ENCODE measurements around the gene MLLT3.

- TF ChIP-seq PBX3 (CRISPR knock-in tag; IDR thresholded peaks at IDR 0.05; ENCODE audit: borderline replicate concordance) = no peak
- TF ChIP-seq, protein P1, sequence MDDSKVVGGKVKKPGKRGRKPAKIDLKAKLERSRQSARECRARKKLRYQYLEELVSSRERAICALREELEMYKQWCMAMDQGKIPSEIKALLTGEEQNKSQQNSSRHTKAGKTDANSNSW (CRISPR knock-in tag; IDR thresholded peaks at IDR 0.05; ENCODE audit: borderline replicate concordance) = no peak
- no peak for TF ChIP-seq POLR2A (IDR thresholded peaks at IDR 0.05; ENCODE audit: insufficient read depth in 1 of 2, low read depth in 2 of 2, low read length in 2 of 2)
- no peak for TF ChIP-seq ZBTB21 (CRISPR knock-in tag; IDR thresholded peaks at IDR 0.05)
- TF ChIP-seq CHCHD3 (CRISPR knock-in tag; IDR thresholded peaks at IDR 0.05) = no peak
- no peak for TF ChIP-seq ZNF670 (CRISPR knock-in tag; IDR thresholded peaks at IDR 0.05; ENCODE audit: borderline replicate concordance)
- TF ChIP-seq FOXO4 (CRISPR knock-in tag; conservative IDR thresholded peaks at IDR 0.05) = no peak
- TF ChIP-seq CREM (IDR thresholded peaks at IDR 0.05) = no peak
- TF ChIP-seq CREM (CRISPR knock-in tag; IDR thresholded peaks at IDR 0.05) = no peak
- TF ChIP-seq GATAD2A (CRISPR knock-in tag; IDR thresholded peaks at IDR 0.05) = no peak
- no peak for TF ChIP-seq ZNF138 (CRISPR knock-in tag; IDR thresholded peaks at IDR 0.05; ENCODE audit: low read depth)
- no peak for TF ChIP-seq ZFX (CRISPR knock-in tag; IDR thresholded peaks at IDR 0.05; ENCODE audit: low read depth)
These were observed 84.2 kb downstream of the MLLT3 start for GRCh38 chr9:20538092-20538491.

Measured in HepG2 (cell line).